ENCODE data around the gene EMC1.
"Not testable (repeated sequence)": the region's sequence is repeated elsewhere in the genome, so short reads cannot be mapped to it uniquely, and the experiment has no call there.

EMC1 gene

DNA sequence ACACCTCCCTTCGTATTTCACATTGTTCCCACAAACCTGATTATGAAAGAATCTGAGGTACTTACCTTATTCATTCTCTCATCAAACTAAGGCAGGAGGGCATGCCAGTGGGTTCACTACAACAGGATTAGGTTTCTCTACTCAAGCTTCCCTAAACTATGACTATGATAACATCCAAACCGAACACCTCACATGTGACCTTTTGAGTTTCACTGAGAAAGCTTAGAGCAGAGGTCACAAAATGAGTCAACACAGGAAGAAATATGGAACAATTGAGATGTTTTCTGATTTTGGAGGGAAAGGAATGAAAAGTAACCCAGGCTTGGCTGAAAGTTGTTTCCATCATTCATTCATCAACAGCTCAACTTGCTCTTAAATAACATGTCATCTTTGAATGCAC lies 65.3 kb downstream of the EMC1 start:
- DNase-seq: no peak

DNA sequence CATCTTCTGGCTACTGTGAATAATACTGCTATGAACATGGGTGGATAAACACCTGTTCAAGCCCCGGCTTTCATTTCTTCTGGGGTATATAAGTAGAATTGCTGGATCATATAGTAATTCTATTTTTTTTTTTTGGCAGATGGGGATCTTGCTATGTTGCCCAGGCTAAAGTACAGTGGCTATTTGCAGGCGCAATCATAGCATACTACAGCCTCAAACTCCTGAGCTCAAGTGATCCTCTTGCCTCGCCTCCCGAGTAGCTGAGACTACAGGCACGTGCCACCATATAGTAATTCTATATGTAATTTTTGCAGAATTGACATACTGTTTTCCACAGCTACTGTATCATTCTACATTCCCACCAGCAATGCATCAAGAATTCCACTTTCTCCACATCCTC lies 69.1 kb downstream of the EMC1 start:
- DNase-seq: no peak

DNA sequence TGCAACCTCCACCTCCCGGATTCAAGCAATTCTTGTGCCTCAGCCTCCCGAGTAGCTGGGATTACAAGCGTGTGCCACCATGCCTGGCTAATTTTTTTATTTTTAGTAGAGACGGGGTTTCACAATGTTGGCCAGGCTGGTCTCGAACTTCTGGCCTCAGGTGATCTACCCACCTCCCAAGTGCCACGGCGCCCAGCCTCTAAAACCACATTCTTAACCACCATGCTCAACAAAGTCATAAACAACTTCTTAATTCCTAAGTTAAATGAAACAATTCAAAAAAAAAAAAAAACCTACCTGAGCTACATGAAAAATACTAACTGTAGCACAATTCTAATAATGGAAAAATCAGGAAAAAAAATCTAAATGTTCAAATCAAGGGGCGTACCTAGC lies 71.1 kb downstream of the EMC1 start:
- not testable (repeated sequence) for DNase-seq

DNA sequence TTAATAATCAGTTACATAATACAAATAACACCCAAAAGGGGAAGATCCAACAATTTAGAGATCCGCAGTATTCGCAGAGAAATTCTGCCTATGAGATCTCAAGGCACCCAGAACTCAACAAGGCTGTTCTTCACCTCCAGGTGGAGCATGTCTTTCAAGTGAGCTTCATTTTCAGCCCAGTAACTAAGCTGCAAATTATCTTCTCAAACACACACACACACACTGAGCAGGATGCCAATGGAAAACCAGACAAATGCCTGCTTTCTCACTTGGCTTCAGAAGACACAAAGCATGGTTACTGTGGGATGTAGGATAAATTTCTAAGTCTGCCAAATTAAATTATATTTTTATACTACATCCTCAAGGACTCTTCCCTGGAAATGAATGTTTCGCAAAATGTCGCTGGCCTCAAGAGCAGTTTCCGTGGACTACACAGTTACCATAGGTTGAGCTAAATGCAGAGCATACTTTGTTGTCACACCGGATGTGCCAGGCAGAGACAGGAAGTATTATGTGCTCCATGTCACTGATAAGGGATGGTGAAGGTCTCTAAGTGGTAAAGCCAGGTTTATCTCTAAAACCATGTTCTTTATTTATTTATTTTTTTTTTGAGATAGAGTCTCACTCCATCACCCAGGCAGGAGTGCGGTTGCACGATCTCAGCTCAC lies 71.6 kb downstream of the EMC1 start:
- DNase-seq: peak; percentile 42

DNA sequence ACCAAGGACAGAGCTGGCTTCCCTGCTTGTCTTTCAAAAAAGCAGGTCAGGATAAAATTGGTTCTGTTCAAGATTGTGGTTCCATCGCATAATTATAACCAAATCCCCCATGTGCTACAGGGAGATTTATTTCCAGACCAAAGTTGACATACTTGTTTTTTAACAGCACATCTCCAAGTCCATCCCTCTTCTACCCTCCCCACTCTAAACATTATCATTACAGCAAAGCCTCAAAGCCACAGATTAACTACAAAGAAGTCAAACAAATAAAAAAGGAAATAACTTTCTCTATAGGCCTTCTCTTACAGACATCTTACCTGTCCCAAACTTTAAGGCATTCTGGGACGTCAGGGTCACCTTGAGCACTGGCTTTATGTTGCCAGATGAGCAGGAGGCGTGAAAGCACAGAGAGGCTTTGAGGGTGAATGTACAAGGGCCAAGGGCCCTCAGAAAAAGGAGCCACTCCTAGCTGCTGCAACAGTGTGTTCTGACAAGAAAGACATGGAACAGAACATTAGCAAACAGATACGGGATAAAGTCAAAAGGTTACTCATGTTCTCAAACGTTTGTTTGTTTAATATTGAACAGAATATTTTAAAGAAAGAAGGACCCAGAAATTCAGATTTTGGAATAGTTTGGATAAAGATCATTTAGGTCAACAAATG lies 72.5 kb downstream of the EMC1 start:
- no peak for DNase-seq

DNA sequence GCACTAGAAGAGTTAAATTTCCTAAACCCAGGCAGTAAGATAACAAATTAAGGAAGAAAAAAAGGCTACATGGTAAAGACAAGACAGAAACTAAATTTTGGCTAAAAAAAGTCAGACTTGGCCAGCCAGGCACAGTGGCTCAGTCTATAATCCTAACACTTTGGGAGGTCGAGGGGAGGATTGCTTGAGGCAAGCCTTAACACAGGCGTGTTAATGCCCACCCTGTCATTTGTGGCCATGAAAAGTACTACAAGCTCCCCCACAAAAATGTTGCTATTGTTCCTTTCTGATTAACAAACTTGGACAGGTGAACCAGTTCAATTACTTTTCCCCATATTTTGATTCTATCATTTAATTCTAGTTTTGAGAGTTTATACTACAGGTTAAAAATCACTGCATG lies 73.5 kb downstream of the EMC1 start:
- DNase-seq: no peak

DNA sequence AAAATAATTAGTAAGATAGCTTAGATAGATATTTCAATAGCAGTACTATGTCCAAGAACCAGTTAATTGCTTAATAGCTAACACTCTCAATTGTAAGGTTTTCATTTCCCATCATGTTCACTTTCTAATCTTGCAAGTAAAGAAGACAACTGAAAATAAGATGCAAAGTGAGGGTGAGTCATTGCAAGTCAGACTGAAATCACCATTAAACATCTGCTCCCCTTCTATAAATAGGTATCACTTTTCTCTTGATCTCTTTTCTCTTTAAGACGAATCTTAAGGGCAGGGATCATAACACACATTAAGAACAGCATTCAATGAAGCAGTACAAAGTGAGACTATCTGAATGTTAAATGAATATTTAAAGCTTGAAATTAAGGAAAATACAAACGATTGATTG lies 81.7 kb downstream of the EMC1 start:
- DNase-seq: no peak

DNA sequence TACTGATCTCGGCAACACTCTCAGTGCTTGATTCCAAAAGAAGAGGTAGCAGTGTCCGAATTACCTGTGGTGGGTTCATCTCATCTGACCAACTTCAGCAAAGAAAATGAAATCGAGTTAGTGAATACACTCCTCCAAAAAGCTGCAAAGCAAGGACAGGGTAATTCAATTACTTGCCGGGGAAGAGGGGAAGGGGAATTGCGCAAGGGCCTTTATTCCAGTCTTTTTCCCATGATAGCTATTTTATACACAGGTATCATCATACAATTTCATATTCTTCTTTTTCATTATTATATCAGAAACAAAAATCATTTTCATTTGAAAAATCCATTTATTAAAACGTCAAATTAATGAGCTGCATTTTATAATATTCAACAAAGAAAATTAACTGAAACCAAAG lies 84.2 kb downstream of the EMC1 start:
- no peak for DNase-seq

DNA sequence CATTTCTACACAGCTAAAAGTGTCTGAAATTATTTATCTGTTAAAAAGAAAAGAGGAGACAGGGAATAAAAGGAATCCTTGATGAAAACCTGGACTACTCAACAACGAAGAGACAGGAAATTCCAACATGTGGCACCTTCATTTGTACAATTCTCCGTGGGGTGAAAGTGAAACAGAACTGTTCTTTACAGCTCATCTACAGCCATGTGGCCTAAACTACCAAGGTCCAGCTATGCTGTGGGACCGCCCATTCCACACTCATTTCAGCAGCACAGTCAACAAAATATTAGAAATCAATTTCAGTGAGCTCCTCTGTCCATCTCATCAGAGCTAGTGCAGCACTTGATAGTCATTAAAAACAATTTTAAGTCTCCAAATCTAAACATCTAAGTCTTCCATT lies 85.3 kb downstream of the EMC1 start:
- no peak for DNase-seq

Data from GDM1 (cell line).